ENCODE data around the gene CERS1.
"Not testable (repeated sequence)": the region's sequence is repeated elsewhere in the genome, so short reads cannot be mapped to it uniquely, and the experiment has no call there.

The CERS1 gene

GRCh38 chr19:18919086-18919899 is 23.3 kb upstream of the CERS1 start, which contains the start of the genes COPE and DDX49:
TSS of gene COPE (minus strand) at chr19:18919387. CDS start at chr19:18919348, 39 bp downstream.
TSS of gene DDX49 (plus strand) at chr19:18919715. CDS start at chr19:18919742, 27 bp downstream.
- DNase-seq (ENCODE audit: low spot score) = peak; percentile 100

- not testable (repeated sequence) for DNase-seq (ENCODE audit: low spot score)
Measured at GRCh38 chr19:18917593-18917992, 21.6 kb upstream of the CERS1 start.

GRCh38 chr19:18915639-18916038 is 19.7 kb upstream of the CERS1 start:
- peak; percentile 46 for DNase-seq (ENCODE audit: low spot score)

- no peak for DNase-seq (ENCODE audit: low spot score)
Measured at GRCh38 chr19:18913466-18913865, 17.5 kb upstream of the CERS1 start.

GRCh38 chr19:18912933-18913332 is 17.0 kb upstream of the CERS1 start:
- DNase-seq (ENCODE audit: low spot score) = no peak

GRCh38 chr19:18910801-18911436 is 15.0 kb upstream of the CERS1 start:
- DNase-seq (ENCODE audit: low spot score) = no peak

GRCh38 chr19:18910010-18910409 is 14.1 kb upstream of the CERS1 start:
- no peak for DNase-seq (ENCODE audit: low spot score)

- no peak for DNase-seq (ENCODE audit: low spot score)
Measured at GRCh38 chr19:18908917-18909619, 13.1 kb upstream of the CERS1 start.

- no peak for DNase-seq (ENCODE audit: low spot score)
Measured at GRCh38 chr19:18906605-18907519, 10.9 kb upstream of the CERS1 start.

GRCh38 chr19:18905513-18906236 is 9.7 kb upstream of the CERS1 start:
- DNase-seq (ENCODE audit: low spot score) = no peak

- no peak for DNase-seq (ENCODE audit: low spot score)
Measured at GRCh38 chr19:18905058-18905456, 9.1 kb upstream of the CERS1 start.

- DNase-seq (ENCODE audit: low spot score) = no peak
Measured at GRCh38 chr19:18904334-18905057, 8.5 kb upstream of the CERS1 start.

GRCh38 chr19:18903156-18904037 is 7.4 kb upstream of the CERS1 start:
- DNase-seq (ENCODE audit: low spot score) = no peak

- not testable (repeated sequence) for DNase-seq (ENCODE audit: low spot score)
Measured at GRCh38 chr19:18902519-18902918, 6.6 kb upstream of the CERS1 start.

GRCh38 chr19:18901491-18901890 is 5.5 kb upstream of the CERS1 start:
- DNase-seq (ENCODE audit: low spot score) = no peak

- DNase-seq (ENCODE audit: low spot score) = no peak
Measured at GRCh38 chr19:18900700-18901481, 4.9 kb upstream of the CERS1 start.

GRCh38 chr19:18899624-18900560 is 3.9 kb upstream of the CERS1 start:
- DNase-seq (ENCODE audit: low spot score) = no peak

All from kidney tubule cell (primary cell).